Heart left ventricle (tissue), 16 donors: ENCODE data around the gene GPR87. TPM values are rescaled to one million over a fixed set of nuclear protein-coding genes. Genes with fewer than 3 reads are reported as not detected.

Source experiments
- ATAC-seq, 4 donors: fragments of 200-7000 bp; cut with Tn5 transposase; one replicate each; pipeline ENCODE4 v1.9.1; 2020 to 2022; ENCODE audit warnings: moderate library complexity in 4 of 4, mild to moderate bottlenecking in 3 of 4, moderate number of reproducible peaks in 1 of 4
- DNase-seq, 5 donors: peaks; one replicate each; pipeline ENCODE4 v3.0.0-alpha.2; 2020
- H3K27ac ChIP-seq, 12 donors: fragments of 200-600 bp; sonication (generic) in 4 of 12; one replicate each; pipeline versions ENCODE4 v1.5.0 to v1.8.0; 2016 to 2022; ENCODE audit warnings: mild to moderate bottlenecking in 2 of 12
- H3K27me3 ChIP-seq, 9 donors: fragments of 200-600 bp; sonication (generic) in 2 of 9; one replicate each; pipeline versions ENCODE4 v1.5.1 to v1.8.0; 2016 to 2022; ENCODE audit warnings: mild to moderate bottlenecking in 3 of 9
- H3K36me3 ChIP-seq, 9 donors: fragments of 200-600 bp; sonication (generic) in 2 of 9; one replicate each; pipeline versions ENCODE4 v1.5.0 to v1.8.0; 2018 to 2022; ENCODE audit warnings: mild to moderate bottlenecking in 2 of 9
- H3K4me1 ChIP-seq, 12 donors: fragments of 200-600 bp; sonication (generic) in 4 of 12; one replicate each; pipeline versions ENCODE4 v1.5.0 to v1.8.0; 2016 to 2022; ENCODE audit warnings: mild to moderate bottlenecking in 3 of 12
- H3K4me3 ChIP-seq, 12 donors: fragments of 200-600 bp; sonication (generic) in 4 of 12; one replicate each; pipeline versions ENCODE4 v1.5.0 to v1.8.0; 2017 to 2022; ENCODE audit warnings: mild to moderate bottlenecking in 9 of 12, moderate library complexity in 4 of 12
- H3K9me3 ChIP-seq, 12 donors: fragments of 200-600 bp; sonication (generic) in 4 of 12; one replicate each; pipeline versions ENCODE4 v1.5.0 to v1.8.0; 2016 to 2022; ENCODE audit warnings: mild to moderate bottlenecking in 1 of 12
- POLR2A ChIP-seq, 2 donors: fragments of 450-650 bp; IDR thresholded peaks; one replicate each; pipeline ENCODE4 v1.6.1; 2017; ENCODE audit warnings: antibody characterized with exemption in 2 of 2, mild to moderate bottlenecking in 2 of 2, moderate library complexity in 2 of 2
- WGBS, 4 donors: extraction: QIAGEN DNeasy Blood & Tissue Kit in 2 of 4; methylation state at CpG; one replicate each; pipeline versions ENCODE4 v1.1.5 to v1.1.7; 2013 to 2018; 5-methylcytosine and 5-hydroxymethylcytosine counted together
- intact Hi-C, 10 donors: fragments of 100-400 bp; cut with DNase I; formaldehyde crosslinking; loops; one replicate each; pipeline versions ENCODE4 v1.11.1 to v1.14.2; 2022
- polyA plus RNA-seq, 2 donors: library from polyadenylated mRNA; stranded (reverse); fragments of 200-250 nt; gene quantifications; one replicate each; pipeline ENCODE4 v1.2.3, GENCODE V29; 2013
- total RNA-seq, 9 donors: library from RNA; depleted of rRNA in 2 of 9; stranded (reverse); fragments of >200 nt in 2 of 9; fragmentation: NEBNext Ultra II Directional in 3 of 9; extraction: Animal tissue kit (Norgen Biotek cat#: 25700) in 3 of 9; gene quantifications; one replicate each; pipeline versions ENCODE4 v1.1.0 to v1.2.4, GENCODE V29; 2016 to 2023
- TF ChIP-seq, protein P1 (sequence below), 12 donors: fragments of 200-600 bp; sonication (generic) in 4 of 12; IDR thresholded peaks; one replicate each; pipeline versions ENCODE4 v1.5.0 to v1.8.0; 2018 to 2022; ENCODE audit warnings: antibody characterized with exemption in 12 of 12, mild to moderate bottlenecking in 5 of 12
- donor health status: ischemic (EF 13 %, LVEDD 7.1; RV severe dilation, severe dysfunction).
- donor health status: healthy with polysubstance abuse.
- donor health status: DM: no; HTN: yes; CAD: no.
- donor health status: DM: no; HTN: no; CAD: no.
- donor health status: ischemic (EF 25% LVEDD 6.9; RV normal size, moderate dysfunction).
- donor health status: ischemic (EF 25% LVEDD 5.7; RV mildly dilated, moderate dysfunction).
- donor health status: healthy.
- donor health status: DM: yes; HTN: yes; CAD: no.
- donor health status: ischemic (EF 35%, LVEDD 5.7; RV mildly dilated, moderate dysfunction).
- donor health status: nonischemic (EF 11% LVEDD 7.7; RV severe dilation, severe dysfunction).
- donor health status: DM: yes; HTN: yes; CAD: no.
- donor health status: PGD.
- donor health status: ischemic (EF 29% LVEDD 5.4; RV normal size, mild dysfunction).
- donor health status: nonischemic (EF 23%, LVEDD 6.1; RV moderate dilation, normal function).

The GPR87 gene
- total and polyA plus RNA-seq, 11 donors = not detected

DNA sequence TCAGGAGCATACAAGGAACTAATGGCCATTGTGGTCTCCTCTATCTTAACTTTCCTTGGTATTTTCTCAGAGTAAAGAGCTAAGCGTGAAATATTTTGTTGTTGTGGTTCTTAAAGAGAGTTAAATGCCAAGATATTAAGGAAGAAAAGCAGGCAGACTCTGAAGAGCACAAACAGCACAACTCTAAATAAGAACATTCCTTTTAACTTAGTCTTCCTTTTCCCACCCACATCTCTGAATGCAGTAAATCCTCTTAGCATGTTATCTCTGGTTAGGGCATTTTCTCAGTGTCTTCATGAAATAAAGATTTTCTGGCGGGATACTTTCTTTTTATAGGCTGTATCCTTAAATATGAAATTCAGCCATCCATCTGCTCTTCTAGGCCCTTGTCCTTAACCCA, 1.5 kb downstream of the GPR87 start:
- Histone ChIP-seq H3K36me3 (no peaks in the 10 kb centered on the region), H3K9me3 (no peaks in the 10 kb centered on the region), H3K4me3 (no peak overlapping the region), H3K27me3 (no peaks in the 10 kb centered on the region), H3K4me1 (peaks cover 0 to 11% (median 0%) of the 10 kb centered on the region in 12 donors), H3K27ac (no peak overlapping the region)
- intact Hi-C loops = no loop called here
- WGBS, 4 donors = 83 to 92% (median 86%) methylated on average over 2 of the region's 2 CpGs
- TF ChIP-seq, protein P1, sequence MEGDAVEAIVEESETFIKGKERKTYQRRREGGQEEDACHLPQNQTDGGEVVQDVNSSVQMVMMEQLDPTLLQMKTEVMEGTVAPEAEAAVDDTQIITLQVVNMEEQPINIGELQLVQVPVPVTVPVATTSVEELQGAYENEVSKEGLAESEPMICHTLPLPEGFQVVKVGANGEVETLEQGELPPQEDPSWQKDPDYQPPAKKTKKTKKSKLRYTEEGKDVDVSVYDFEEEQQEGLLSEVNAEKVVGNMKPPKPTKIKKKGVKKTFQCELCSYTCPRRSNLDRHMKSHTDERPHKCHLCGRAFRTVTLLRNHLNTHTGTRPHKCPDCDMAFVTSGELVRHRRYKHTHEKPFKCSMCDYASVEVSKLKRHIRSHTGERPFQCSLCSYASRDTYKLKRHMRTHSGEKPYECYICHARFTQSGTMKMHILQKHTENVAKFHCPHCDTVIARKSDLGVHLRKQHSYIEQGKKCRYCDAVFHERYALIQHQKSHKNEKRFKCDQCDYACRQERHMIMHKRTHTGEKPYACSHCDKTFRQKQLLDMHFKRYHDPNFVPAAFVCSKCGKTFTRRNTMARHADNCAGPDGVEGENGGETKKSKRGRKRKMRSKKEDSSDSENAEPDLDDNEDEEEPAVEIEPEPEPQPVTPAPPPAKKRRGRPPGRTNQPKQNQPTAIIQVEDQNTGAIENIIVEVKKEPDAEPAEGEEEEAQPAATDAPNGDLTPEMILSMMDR (IDR thresholded peaks at IDR 0.05) = no peak
- TF ChIP-seq POLR2A (IDR thresholded peaks at IDR 0.05) = no peak
- no peak for DNase-seq
- no peak for ATAC-seq

DNA sequence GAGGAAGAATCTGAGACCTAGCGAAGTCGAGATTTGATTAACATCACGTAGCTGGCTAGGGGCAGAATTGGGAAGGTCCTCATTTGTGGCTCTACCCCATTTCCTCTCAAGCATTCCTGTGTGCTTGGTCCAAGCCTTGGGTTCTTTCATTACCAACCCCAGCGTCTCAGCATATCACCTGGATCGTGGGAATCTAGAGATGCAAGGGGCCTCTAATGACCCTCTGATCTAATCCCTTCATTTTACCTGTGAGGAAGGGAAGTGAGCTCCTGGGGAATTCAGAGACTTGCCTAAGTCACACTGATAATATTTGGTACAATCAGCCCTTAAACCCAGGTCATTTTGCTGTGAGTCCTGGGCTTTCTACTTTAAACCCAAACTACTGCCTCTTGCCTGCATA, 2.0 kb downstream of the GPR87 start:
- WGBS, 4 donors = 92 to 94% (median 94%) methylated on average over 5 of the region's 5 CpGs

DNA sequence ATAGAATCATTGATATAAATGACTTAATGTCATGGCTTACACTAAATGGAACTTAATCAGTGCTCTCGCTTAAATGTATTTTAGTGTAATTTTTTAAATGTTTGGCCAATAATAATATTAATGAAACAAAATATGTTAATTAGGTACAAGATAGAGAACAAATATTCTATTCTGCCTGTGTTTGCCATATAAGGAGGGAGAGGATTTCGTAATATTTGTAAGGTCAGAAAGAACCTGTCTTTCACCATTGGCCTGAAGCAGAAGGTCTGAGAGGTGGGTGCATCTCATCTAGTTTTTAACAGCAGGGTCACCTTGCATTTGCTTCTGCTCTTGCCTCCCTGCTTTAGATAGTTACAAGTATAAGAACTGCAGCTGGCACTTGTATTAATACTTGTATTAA, 2.5 kb downstream of the GPR87 start:
- H3K9me3 ChIP-seq = no peaks in the 10 kb centered on the region
- peaks cover 0 to 11% (median 0%) of the 10 kb centered on the region in 12 donors for H3K4me1 ChIP-seq
- DNase-seq = no peak
- no peak for ATAC-seq
- H3K27me3 ChIP-seq = no peaks in the 10 kb centered on the region
- no peak overlapping the region for H3K4me3 ChIP-seq
- H3K27ac ChIP-seq = no peak overlapping the region
- no peak for TF ChIP-seq POLR2A (IDR thresholded peaks at IDR 0.05)
- TF ChIP-seq, protein P1 (IDR thresholded peaks at IDR 0.05) = no peak
- 78 to 95% (median 92%) methylated on average over 2 of the region's 2 CpGs for WGBS, 4 donors
- H3K36me3 ChIP-seq = no peaks in the 10 kb centered on the region
- intact Hi-C loops = no loop called here

More for the DNA sequence above, 2.0 kb downstream of the GPR87 start:
- H3K27me3 ChIP-seq = no peaks in the 10 kb centered on the region
- H3K36me3 ChIP-seq = no peaks in the 10 kb centered on the region
- ATAC-seq (no peak), DNase-seq (no peak)
- intact Hi-C loops = no loop called here
- H3K9me3 ChIP-seq = no peaks in the 10 kb centered on the region
- H3K4me1 ChIP-seq = peaks cover 0 to 11% (median 0%) of the 10 kb centered on the region in 12 donors
- no peak overlapping the region for H3K27ac ChIP-seq
- no peak overlapping the region for H3K4me3 ChIP-seq
- no peak for TF ChIP-seq POLR2A (IDR thresholded peaks at IDR 0.05)
- TF ChIP-seq, protein P1 (IDR thresholded peaks at IDR 0.05) = no peak

DNA sequence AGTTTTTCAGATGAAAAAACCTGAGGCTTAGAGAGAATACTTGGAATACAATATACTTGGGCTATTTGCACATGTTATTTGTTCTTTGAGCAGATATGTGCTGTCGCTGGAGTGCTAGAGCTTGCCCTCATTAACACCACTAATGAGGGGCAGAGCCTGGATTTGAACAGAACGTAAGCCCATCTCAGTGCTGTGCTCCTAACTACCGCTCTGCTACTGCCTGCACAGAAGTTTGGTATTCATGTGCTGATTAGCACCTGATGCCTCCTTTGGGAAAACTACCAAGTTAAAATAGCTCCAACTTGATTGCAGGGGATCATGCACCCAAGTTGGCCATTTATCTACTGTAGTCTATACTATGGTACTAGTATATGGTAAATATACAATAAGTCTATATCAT, 3.6 kb downstream of the GPR87 start:
- 92 to 98% (median 95%) methylated on average over 3 of the region's 3 CpGs for WGBS, 4 donors
- no peak for ATAC-seq

More for the DNA sequence above, 3.6 kb downstream of the GPR87 start:
- no peaks in the 10 kb centered on the region for H3K4me1 ChIP-seq
- no peak overlapping the region for H3K4me3 ChIP-seq
- H3K9me3 ChIP-seq = no peaks in the 10 kb centered on the region
- no peaks in the 10 kb centered on the region for H3K27me3 ChIP-seq
- TF ChIP-seq POLR2A (IDR thresholded peaks at IDR 0.05) = no peak
- TF ChIP-seq, protein P1 (IDR thresholded peaks at IDR 0.05) = no peak
- no peak for DNase-seq
- intact Hi-C loops = no loop called here
- H3K27ac ChIP-seq = no peak overlapping the region
- no peaks in the 10 kb centered on the region for H3K36me3 ChIP-seq
